Endothelial cell of hepatic sinusoid (primary cell): ENCODE measurements around the gene CCDC82.

Experiments used
- in situ Hi-C: cut with HindIII; loops from 2 replicates; pipeline ENCODE4 v1.10.0; 2017; ENCODE audit warnings: low sequenced_read_pairs

CCDC82 gene

GRCh38 chr11:96365493-96365892 is 24.2 kb downstream of the CCDC82 start:
- in situ Hi-C loops = no loop called here

GRCh38 chr11:96361778-96362177 is 27.9 kb downstream of the CCDC82 start:
- in situ Hi-C loops = no loop called here

GRCh38 chr11:96358321-96358720 is 31.4 kb downstream of the CCDC82 start:
- in situ Hi-C loops = loop anchor here (10.0 kb wide), 1 partner anchor 514 kb away; no protein-coding TSS in a partner anchor

GRCh38 chr11:96357794-96358193 is 31.9 kb downstream of the CCDC82 start:
- in situ Hi-C loops = loop anchor here (10.0 kb wide), 1 partner anchor 513 kb away; no protein-coding TSS in a partner anchor

GRCh38 chr11:96356848-96357247 is 32.9 kb downstream of the CCDC82 start:
- in situ Hi-C loops = loop anchor here (10.0 kb wide), 1 partner anchor 512 kb away; no protein-coding TSS in a partner anchor

- in situ Hi-C loops = no loop called here
Observed at GRCh38 chr11:96342961-96343711, 46.6 kb downstream of the CCDC82 start, which contains the start of gene MAML2. Gene MAML2 (minus strand): TSS chr11:96343195. CDS start chr11:96341895, 1,300 bp downstream.

- in situ Hi-C loops = no loop called here
Observed at GRCh38 chr11:96342014-96342960, 47.4 kb downstream of the CCDC82 start.

- in situ Hi-C loops = no loop called here
Observed at GRCh38 chr11:96341211-96342013, 48.3 kb downstream of the CCDC82 start.

- in situ Hi-C loops = no loop called here
Observed at GRCh38 chr11:96340555-96340885, 49.2 kb downstream of the CCDC82 start.

GRCh38 chr11:96339706-96340554 is 49.8 kb downstream of the CCDC82 start:
- in situ Hi-C loops = loop anchor here (5.0 kb wide), 2 partner anchors 38 to 83 kb away; no protein-coding TSS in a partner anchor

GRCh38 chr11:96338910-96339705 is 50.6 kb downstream of the CCDC82 start:
- in situ Hi-C loops = loop anchor here (5.0 kb wide), 2 partner anchors 37 to 82 kb away; no protein-coding TSS in a partner anchor

GRCh38 chr11:96337541-96338431 is 51.9 kb downstream of the CCDC82 start:
- in situ Hi-C loops = loop anchor here (5.0 kb wide), 2 partner anchors 35 to 80 kb away; no protein-coding TSS in a partner anchor

GRCh38 chr11:96335388-96335787 is 54.3 kb downstream of the CCDC82 start:
- in situ Hi-C loops = loop anchor here (5.0 kb wide), 2 partner anchors 33 to 78 kb away; no protein-coding TSS in a partner anchor

GRCh38 chr11:96334219-96334618 is 55.5 kb downstream of the CCDC82 start:
- in situ Hi-C loops = no loop called here

- in situ Hi-C loops = no loop called here
Observed at GRCh38 chr11:96333191-96333719, 56.5 kb downstream of the CCDC82 start.

GRCh38 chr11:96332126-96332771 is 57.5 kb downstream of the CCDC82 start:
- in situ Hi-C loops = no loop called here

- in situ Hi-C loops = no loop called here
Observed at GRCh38 chr11:96331699-96332116, 58.0 kb downstream of the CCDC82 start.
